Measurements from ENCODE around the gene HOXA5.

Gene HOXA5

DNA sequence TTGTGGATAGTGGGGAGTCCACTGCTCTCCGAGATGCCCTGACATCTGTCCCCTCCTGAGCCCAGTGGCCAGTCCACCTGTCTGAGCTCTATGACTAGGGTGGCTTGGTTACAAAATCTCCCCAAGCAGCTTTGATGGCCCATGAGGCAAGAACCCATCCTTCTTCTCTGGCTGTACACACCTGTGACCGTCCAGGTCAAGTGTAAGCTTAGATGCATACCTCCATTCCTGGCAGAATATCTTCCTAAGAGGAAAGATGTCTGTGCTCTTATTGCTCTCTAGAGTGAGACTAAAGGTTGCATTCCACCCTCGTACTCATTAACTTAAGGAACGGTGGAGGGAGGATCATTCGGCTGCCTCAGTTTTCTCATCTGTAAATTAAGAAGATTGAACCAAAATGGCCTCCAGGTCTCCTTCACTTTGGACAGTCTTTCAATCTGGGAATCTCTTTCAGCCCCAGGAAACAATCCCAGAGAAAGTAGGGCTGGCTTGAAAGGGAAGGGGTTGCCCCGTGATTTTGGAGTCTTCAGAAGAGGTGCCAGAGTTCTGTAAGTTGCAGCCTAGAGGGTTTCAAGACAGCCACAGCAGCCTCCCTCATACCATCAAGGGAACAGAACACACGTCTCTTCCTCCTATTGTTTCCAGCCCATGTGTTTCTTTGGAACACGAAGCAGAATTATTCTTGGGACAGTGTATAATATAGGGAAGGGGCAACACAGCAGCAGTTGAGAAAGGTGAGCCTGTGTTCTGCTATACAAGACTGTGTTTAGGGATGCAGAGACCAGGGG is 18.4 kb downstream of the HOXA5 start:
- Histone ChIP-seq H3K27me3 (ENCODE audit: insufficient read depth, poor library complexity, severe bottlenecking) (peaks cover 4% of the 10 kb centered on the region), H3K27ac (replicated peaks) (no peak overlapping the region), H3K4me3 (replicated peaks; ENCODE audit: insufficient read depth, low read length) (no peak overlapping the region)
- TF ChIP-seq SPI1 (IDR thresholded peaks at IDR 0.05; ENCODE audit: borderline replicate concordance, low read depth) (no peak), GABPA (IDR thresholded peaks at IDR 0.05; ENCODE audit: low read depth) (no peak), POLR2AphosphoS5 (IDR thresholded peaks at IDR 0.05; ENCODE audit: low read depth) (no peak)
- TF ChIP-seq, protein P1, sequence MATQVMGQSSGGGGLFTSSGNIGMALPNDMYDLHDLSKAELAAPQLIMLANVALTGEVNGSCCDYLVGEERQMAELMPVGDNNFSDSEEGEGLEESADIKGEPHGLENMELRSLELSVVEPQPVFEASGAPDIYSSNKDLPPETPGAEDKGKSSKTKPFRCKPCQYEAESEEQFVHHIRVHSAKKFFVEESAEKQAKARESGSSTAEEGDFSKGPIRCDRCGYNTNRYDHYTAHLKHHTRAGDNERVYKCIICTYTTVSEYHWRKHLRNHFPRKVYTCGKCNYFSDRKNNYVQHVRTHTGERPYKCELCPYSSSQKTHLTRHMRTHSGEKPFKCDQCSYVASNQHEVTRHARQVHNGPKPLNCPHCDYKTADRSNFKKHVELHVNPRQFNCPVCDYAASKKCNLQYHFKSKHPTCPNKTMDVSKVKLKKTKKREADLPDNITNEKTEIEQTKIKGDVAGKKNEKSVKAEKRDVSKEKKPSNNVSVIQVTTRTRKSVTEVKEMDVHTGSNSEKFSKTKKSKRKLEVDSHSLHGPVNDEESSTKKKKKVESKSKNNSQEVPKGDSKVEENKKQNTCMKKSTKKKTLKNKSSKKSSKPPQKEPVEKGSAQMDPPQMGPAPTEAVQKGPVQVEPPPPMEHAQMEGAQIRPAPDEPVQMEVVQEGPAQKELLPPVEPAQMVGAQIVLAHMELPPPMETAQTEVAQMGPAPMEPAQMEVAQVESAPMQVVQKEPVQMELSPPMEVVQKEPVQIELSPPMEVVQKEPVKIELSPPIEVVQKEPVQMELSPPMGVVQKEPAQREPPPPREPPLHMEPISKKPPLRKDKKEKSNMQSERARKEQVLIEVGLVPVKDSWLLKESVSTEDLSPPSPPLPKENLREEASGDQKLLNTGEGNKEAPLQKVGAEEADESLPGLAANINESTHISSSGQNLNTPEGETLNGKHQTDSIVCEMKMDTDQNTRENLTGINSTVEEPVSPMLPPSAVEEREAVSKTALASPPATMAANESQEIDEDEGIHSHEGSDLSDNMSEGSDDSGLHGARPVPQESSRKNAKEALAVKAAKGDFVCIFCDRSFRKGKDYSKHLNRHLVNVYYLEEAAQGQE (IDR thresholded peaks at IDR 0.05; ENCODE audit: insufficient replicate concordance, low read depth), result no peak
- TF ChIP-seq, protein P2, sequence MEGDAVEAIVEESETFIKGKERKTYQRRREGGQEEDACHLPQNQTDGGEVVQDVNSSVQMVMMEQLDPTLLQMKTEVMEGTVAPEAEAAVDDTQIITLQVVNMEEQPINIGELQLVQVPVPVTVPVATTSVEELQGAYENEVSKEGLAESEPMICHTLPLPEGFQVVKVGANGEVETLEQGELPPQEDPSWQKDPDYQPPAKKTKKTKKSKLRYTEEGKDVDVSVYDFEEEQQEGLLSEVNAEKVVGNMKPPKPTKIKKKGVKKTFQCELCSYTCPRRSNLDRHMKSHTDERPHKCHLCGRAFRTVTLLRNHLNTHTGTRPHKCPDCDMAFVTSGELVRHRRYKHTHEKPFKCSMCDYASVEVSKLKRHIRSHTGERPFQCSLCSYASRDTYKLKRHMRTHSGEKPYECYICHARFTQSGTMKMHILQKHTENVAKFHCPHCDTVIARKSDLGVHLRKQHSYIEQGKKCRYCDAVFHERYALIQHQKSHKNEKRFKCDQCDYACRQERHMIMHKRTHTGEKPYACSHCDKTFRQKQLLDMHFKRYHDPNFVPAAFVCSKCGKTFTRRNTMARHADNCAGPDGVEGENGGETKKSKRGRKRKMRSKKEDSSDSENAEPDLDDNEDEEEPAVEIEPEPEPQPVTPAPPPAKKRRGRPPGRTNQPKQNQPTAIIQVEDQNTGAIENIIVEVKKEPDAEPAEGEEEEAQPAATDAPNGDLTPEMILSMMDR (IDR thresholded peaks at IDR 0.05; ENCODE audit: insufficient read depth, low read length), result no peak
- no peak for DNase-seq (ENCODE audit: low read depth in 1 of 2, low spot score in 1 of 2)

DNA sequence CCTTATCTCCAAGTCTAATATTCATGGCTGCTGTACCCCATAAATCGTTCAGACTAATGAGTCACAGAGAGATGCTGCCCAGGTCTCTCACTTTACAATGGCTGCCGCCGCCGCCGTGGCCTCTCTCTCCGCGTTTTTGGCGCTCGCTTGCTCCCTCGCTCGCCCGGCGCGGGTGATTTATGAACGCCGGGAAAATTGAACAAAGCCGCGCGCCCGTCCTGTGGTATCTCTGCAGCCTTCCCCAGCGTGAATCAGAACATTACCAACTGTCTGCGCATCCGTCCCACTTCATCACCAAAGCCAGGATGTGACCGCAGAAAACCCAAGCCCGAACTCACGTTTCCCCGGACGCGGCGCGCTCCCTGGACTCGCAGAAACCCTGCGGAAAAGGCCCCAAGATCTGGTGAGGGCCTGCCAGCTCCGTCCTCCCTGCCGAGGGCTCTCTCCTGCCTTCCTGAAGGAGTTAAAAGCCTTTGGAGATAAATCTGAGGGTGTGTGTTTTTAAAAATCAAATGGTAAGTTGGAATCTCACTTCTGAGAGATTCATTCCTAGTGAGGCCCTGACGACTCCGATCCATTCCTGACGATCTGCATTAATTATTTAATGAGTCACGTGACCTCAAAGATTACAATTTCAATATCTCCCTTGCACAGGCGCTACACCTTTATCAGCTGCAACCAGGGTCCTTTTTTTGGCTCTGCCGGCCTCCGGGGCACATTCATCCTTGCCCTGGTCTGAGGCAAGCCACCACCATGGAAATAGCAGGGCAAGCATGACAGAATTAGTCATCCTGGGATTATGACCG is 19.2 kb downstream of the HOXA5 start:
- no peak overlapping the region for H3K4me3 ChIP-seq (replicated peaks; ENCODE audit: insufficient read depth, low read length)
- no peak overlapping the region for H3K27ac ChIP-seq (replicated peaks)
- TF ChIP-seq, protein P1 (IDR thresholded peaks at IDR 0.05; ENCODE audit: insufficient replicate concordance, low read depth), result no peak
- TF ChIP-seq, protein P2 (IDR thresholded peaks at IDR 0.05; ENCODE audit: insufficient read depth, low read length), result no peak
- peaks cover 4% of the 10 kb centered on the region for H3K27me3 ChIP-seq (ENCODE audit: insufficient read depth, poor library complexity, severe bottlenecking)
- DNase-seq (ENCODE audit: low read depth in 1 of 2, low spot score in 1 of 2), result no peak

DNA sequence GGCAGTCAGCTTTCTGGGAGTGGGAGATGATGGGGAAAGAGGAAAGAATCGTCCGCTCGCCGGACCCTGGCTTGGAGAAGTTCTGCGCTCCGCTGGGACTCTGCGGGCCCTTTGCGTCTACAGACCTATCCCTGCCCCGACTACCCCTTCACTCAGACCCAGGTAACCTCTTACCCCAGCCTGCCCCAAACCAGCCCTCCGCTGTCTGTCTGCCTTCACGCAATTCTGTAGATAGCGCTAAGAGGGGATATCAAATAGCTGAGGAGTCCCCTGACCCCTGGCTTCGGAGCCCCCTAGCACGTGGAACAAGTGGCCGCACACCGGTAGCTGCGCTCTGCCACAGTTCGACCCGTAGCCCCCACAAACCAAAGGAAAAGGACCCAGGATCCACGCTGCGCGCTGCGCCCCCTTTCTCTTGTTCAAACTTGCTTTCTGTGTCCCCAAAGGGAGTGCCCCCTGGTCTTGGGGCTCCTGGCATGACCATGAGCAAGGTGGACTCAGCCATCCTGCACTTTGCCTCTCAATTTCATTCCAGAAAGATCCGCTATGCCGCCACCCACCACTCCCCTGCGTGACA is 19.9 kb downstream of the HOXA5 start:
- Histone ChIP-seq H3K27ac (replicated peaks) (no peak overlapping the region), H3K4me3 (replicated peaks; ENCODE audit: insufficient read depth, low read length) (no peak overlapping the region), H3K27me3 (ENCODE audit: insufficient read depth, poor library complexity, severe bottlenecking) (peaks cover 4% of the 10 kb centered on the region)
- TF ChIP-seq GABPA (IDR thresholded peaks at IDR 0.05; ENCODE audit: low read depth), result no peak
- TF ChIP-seq, protein P2 (IDR thresholded peaks at IDR 0.05; ENCODE audit: insufficient read depth, low read length), result no peak
- no peak for DNase-seq (ENCODE audit: low read depth in 1 of 2, low spot score in 1 of 2)

Data from HL-60 (cell line).